HL-60 (cell line): ENCODE measurements around the gene TTF2.

Source experiments
- DNase-seq, 2 experiments: peaks; one replicate each; pipeline ENCODE4 v3.0.0-alpha.2; 2010 to 2020; ENCODE audit warnings: low read depth in 1 of 2, low spot score in 1 of 2
- H3K27ac ChIP-seq: fragments of 250-450 bp; sonication (Bioruptor Pico); replicated peaks from 2 replicates; pipeline ENCODE4 v1.5.1; 2020; ENCODE audit warnings: mild to moderate bottlenecking, moderate library complexity
- H3K27me3 ChIP-seq: fragments of 250-450 bp; sonication (Bioruptor Pico); 2 replicates; pipeline ENCODE4 v1.5.1; 2021; ENCODE audit warnings: mild to moderate bottlenecking, moderate library complexity; ENCODE audit not compliant: insufficient read depth, poor library complexity, severe bottlenecking
- H3K4me3 ChIP-seq: replicated peaks from 2 replicates; pipeline ENCODE4 v1.5.1; 2011; ENCODE audit warnings: mild to moderate bottlenecking, control low read depth, low read length; ENCODE audit not compliant: insufficient read depth
- GABPA ChIP-seq: IDR thresholded peaks from 2 replicates; pipeline ENCODE4 v1.6.1; 2012; ENCODE audit warnings: low read depth
- POLR2AphosphoS5 ChIP-seq: IDR thresholded peaks from 2 replicates; pipeline ENCODE4 v1.6.1; 2012; ENCODE audit warnings: low read depth
- SPI1 ChIP-seq: IDR thresholded peaks from 2 replicates; pipeline ENCODE4 v1.6.1; 2012; ENCODE audit warnings: low read depth, mild to moderate bottlenecking, borderline replicate concordance
- TF ChIP-seq, protein P1 (sequence below): IDR thresholded peaks from 2 replicates; pipeline ENCODE4 v1.6.1; 2012; ENCODE audit warnings: low read depth; ENCODE audit not compliant: insufficient replicate concordance
- TF ChIP-seq, protein P2 (sequence below): IDR thresholded peaks from one replicate; pipeline ENCODE4 v1.5.1; 2011; ENCODE audit warnings: low read length, control low read depth, inconsistent platforms; ENCODE audit not compliant: insufficient read depth

TTF2 gene

DNA sequence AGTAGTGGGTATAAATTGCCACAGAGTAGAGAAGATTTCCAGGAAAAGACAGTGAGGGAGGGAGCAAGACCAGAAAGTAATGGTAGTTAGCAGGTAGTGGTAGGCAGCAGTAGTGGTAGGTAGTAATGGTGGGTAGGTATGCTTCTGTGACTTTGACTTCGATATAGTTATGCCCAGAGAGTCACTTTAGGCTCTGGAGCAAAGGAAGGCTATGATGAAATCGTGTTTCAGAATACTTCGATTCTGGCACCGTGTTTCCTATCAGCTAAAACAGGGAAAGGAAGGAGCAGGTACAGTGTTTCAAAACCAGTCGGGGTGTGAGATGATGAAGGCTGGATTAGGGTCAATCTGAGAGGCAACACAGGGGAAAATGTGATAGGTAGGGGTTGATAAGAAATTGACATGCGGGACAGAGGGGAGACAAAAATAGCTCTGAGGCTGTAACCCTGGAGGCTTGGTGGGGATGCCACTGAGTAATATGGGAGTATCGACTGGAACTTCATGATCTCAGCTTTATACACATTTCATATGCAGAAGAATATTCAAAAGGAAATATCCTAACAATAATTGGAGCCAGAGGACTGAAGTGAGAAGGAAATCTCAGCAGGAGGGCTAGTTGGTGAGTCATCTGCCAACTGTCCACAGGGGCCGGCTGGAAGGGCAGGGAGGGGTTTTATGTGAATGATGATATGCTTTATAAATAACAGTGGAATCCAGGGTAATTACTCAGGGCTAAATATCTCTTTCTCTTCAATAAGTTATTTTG, 86.6 kb downstream of the TTF2 start:
- TF ChIP-seq GABPA (no peak), POLR2AphosphoS5 (no peak), SPI1 (no peak)
- TF ChIP-seq, protein P1, sequence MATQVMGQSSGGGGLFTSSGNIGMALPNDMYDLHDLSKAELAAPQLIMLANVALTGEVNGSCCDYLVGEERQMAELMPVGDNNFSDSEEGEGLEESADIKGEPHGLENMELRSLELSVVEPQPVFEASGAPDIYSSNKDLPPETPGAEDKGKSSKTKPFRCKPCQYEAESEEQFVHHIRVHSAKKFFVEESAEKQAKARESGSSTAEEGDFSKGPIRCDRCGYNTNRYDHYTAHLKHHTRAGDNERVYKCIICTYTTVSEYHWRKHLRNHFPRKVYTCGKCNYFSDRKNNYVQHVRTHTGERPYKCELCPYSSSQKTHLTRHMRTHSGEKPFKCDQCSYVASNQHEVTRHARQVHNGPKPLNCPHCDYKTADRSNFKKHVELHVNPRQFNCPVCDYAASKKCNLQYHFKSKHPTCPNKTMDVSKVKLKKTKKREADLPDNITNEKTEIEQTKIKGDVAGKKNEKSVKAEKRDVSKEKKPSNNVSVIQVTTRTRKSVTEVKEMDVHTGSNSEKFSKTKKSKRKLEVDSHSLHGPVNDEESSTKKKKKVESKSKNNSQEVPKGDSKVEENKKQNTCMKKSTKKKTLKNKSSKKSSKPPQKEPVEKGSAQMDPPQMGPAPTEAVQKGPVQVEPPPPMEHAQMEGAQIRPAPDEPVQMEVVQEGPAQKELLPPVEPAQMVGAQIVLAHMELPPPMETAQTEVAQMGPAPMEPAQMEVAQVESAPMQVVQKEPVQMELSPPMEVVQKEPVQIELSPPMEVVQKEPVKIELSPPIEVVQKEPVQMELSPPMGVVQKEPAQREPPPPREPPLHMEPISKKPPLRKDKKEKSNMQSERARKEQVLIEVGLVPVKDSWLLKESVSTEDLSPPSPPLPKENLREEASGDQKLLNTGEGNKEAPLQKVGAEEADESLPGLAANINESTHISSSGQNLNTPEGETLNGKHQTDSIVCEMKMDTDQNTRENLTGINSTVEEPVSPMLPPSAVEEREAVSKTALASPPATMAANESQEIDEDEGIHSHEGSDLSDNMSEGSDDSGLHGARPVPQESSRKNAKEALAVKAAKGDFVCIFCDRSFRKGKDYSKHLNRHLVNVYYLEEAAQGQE, result no peak
- TF ChIP-seq, protein P2, sequence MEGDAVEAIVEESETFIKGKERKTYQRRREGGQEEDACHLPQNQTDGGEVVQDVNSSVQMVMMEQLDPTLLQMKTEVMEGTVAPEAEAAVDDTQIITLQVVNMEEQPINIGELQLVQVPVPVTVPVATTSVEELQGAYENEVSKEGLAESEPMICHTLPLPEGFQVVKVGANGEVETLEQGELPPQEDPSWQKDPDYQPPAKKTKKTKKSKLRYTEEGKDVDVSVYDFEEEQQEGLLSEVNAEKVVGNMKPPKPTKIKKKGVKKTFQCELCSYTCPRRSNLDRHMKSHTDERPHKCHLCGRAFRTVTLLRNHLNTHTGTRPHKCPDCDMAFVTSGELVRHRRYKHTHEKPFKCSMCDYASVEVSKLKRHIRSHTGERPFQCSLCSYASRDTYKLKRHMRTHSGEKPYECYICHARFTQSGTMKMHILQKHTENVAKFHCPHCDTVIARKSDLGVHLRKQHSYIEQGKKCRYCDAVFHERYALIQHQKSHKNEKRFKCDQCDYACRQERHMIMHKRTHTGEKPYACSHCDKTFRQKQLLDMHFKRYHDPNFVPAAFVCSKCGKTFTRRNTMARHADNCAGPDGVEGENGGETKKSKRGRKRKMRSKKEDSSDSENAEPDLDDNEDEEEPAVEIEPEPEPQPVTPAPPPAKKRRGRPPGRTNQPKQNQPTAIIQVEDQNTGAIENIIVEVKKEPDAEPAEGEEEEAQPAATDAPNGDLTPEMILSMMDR, result no peak
- no peak overlapping the region for H3K27ac ChIP-seq
- no peak overlapping the region for H3K4me3 ChIP-seq
- H3K27me3 ChIP-seq, result peaks cover 6% of the 10 kb centered on the region
- no peak for DNase-seq

DNA sequence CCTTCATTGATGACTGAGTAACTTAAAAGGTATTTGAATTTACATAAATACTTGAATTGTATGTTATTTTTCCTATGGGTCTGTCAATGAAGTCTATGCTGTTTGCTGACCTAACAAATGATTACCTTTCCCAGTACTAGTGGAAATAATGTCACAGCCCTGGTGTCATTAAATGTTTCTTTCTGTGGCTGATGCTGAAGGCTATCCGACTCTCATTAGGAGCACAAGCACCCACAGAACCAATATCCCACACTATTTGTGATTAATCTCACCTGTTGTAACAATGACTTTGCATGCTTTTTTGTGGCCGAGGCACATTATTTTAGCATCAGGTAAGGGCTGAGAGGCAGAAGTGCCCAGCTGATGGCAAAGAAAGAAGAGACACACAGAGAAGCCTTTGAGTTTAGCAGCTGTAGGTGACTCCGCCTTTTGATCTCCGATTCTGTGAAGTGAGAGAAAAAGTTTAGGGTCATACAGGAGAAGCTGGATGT, 87.3 kb downstream of the TTF2 start:
- no peak overlapping the region for H3K27ac ChIP-seq
- H3K4me3 ChIP-seq, result no peak overlapping the region
- DNase-seq, result no peak
- TF ChIP-seq, protein P2, result no peak
- TF ChIP-seq POLR2AphosphoS5, result no peak
- no peak for TF ChIP-seq SPI1
- TF ChIP-seq, protein P1, result no peak
- no peak for TF ChIP-seq GABPA
- peaks cover 6% of the 10 kb centered on the region for H3K27me3 ChIP-seq

DNA sequence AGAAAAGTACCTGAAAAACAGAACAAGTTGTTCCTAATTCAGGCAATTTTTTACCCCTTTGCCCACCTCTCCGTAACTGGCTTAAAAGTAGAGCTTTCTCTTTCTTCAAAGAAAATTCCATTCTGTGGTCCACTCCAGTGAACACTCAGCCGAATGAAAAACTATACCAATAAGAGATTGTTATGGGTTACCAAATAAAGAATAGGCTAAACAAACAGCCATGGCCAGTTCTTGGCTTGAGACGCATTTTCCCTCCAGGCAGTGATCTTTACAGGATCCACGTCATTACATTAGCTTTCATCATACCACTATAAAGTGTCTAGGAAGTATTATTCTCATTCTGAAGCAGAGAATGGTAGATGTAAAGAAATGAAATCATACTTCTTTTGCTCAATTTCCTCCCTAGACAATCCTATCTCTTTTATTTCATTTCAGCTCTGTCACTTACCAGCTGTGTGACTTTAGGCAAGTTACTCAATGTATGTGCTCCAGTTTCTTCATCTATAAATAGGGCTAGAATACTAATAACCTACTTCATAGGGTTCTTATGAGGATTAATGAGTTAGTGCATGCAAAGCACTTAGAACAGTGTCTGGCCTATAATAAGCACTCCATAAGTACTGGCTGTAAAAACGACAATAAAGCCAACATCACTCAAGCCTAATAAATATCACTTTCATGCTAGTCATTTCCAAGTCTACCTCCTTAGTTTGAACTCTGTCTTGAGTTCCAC, 87.9 kb downstream of the TTF2 start:
- DNase-seq, result no peak
- Histone ChIP-seq H3K4me3 (no peak overlapping the region), H3K27me3 (peaks cover 6% of the 10 kb centered on the region), H3K27ac (no peak overlapping the region)
- TF ChIP-seq POLR2AphosphoS5 (no peak), SPI1 (no peak), GABPA (no peak)
- TF ChIP-seq, protein P1, result no peak
- TF ChIP-seq, protein P2, result no peak
